HepG2 (cell line): ENCODE data around the gene TPP2. TPM values are rescaled to one million over a fixed set of nuclear protein-coding genes. Genes with fewer than 3 reads are reported as not detected.

Experiments used
- ATAC-seq: fragments of 200-7000 bp; cut with Tn5 transposase; 3 replicates; pipeline ENCODE4 v1.9.1; 2020; ENCODE audit warnings: mild to moderate bottlenecking, moderate library complexity
- BruUV-seq: library from RNA; stranded (reverse); fragments of 400-500 nt; replicated peaks from 2 replicates; lab custom pipeline; 2021; lab: Mats Ljungman, UMichigan
- CTCF ChIA-PET: fragments of 300-600 bp; formaldehyde crosslinking; extraction: SDS; loops from one replicate; lab custom pipeline; 2021; ENCODE audit warnings: low total read pairs, inconsistent platforms, low intra/inter-chr PET ratio; lab: Yijun Ruan, JAX
- POLR2A ChIA-PET: fragments of 350-600 bp; sonication (Branson Sonifier 250); formaldehyde crosslinking; loops from one replicate; lab custom pipeline; 2020; ENCODE audit warnings: antibody characterized with exemption, inconsistent platforms; lab: Yijun Ruan, JAX
- DNase-seq: peaks from one replicate; pipeline ENCODE4 v3.0.0-alpha.2; 2015; ENCODE audit warnings: low spot score
- FAIRE-seq: peaks from 3 replicates; lab custom pipeline; 2011; peaks lifted over from hg19 to GRCh38; lab: Jason Lieb, UNC
- H2AFZ ChIP-seq: one replicate; pipeline ENCODE4 v1.6.1; 2011; ENCODE audit warnings: low read length, inconsistent platforms
- H3K27ac ChIP-seq: fragments of 300-600 bp; 3 replicates; pipeline ENCODE4 v1.8.0; 2011; ENCODE audit warnings: mixed run types, mild to moderate bottlenecking, mixed read lengths, low read length, inconsistent platforms; ENCODE audit not compliant: insufficient read depth; ENCODE audit errors: extremely low read length
- H3K27me3 ChIP-seq, 2 experiments: fragments of 200-600 bp in 1 of 2; 2 replicates in 1 of 2; 3 replicates in 1 of 2; pipeline versions ENCODE4 v1.6.0 to v1.8.0; 2011; ENCODE audit warnings: low read length in 2 of 2, mild to moderate bottlenecking in 2 of 2, moderate library complexity in 2 of 2, inconsistent platforms in 1 of 2; ENCODE audit not compliant: insufficient read depth in 2 of 2, control insufficient read depth in 1 of 2
- H3K36me3 ChIP-seq, 2 experiments: fragments of 200-600 bp in 1 of 2; replicated peaks in 1 of 2; 2 replicates in 1 of 2; 3 replicates in 1 of 2; pipeline versions ENCODE4 v1.5.1 to v1.8.0; 2011; ENCODE audit warnings: low read length in 2 of 2, inconsistent platforms in 1 of 2; ENCODE audit not compliant: insufficient read depth in 2 of 2, control insufficient read depth in 1 of 2
- H3K4me1 ChIP-seq: 2 replicates; pipeline ENCODE4 v1.5.1; 2012; ENCODE audit warnings: low read length, inconsistent platforms; ENCODE audit not compliant: insufficient read depth
- H3K4me2 ChIP-seq: 2 replicates; pipeline ENCODE4 v1.6.0; 2011; ENCODE audit warnings: low read depth, low read length, inconsistent platforms
- H3K4me3 ChIP-seq, 3 experiments: fragments of 200-600 bp in 1 of 3; sonication (generic), shearing (Covaris generic) in 1 of 3; replicated peaks in 1 of 3; 2 replicates each; pipeline ENCODE4 v1.5.1; 2011 to 2016; ENCODE audit warnings: low read length in 3 of 3, inconsistent platforms in 2 of 3, low read depth in 2 of 3, mild to moderate bottlenecking in 2 of 3, control low read depth in 1 of 3, mixed read lengths in 1 of 3; ENCODE audit not compliant: insufficient read depth in 1 of 3
- H3K79me2 ChIP-seq: one replicate; pipeline ENCODE4 v1.6.1; 2011; ENCODE audit warnings: low read length, inconsistent platforms; ENCODE audit not compliant: insufficient read depth
- H3K9ac ChIP-seq: 2 replicates; pipeline ENCODE4 v1.6.0; 2011; ENCODE audit warnings: mild to moderate bottlenecking, low read depth, low read length, inconsistent platforms; ENCODE audit not compliant: insufficient read depth
- H3K9me3 ChIP-seq: 2 replicates; pipeline ENCODE4 v1.5.1; 2012; ENCODE audit warnings: mild to moderate bottlenecking, low read length
- H4K20me1 ChIP-seq: 2 replicates; pipeline ENCODE4 v1.6.0; 2011; ENCODE audit warnings: inconsistent platforms, mild to moderate bottlenecking, low read length, moderate library complexity; ENCODE audit not compliant: insufficient read depth
- CHCHD3 ChIP-seq: sonication (generic); formaldehyde crosslinking; IDR thresholded peaks from 2 replicates; pipeline ENCODE4 v1.8.0; 2022; ENCODE audit warnings: mild to moderate bottlenecking, missing genetic modification reagents, moderate library complexity
- EHMT2 ChIP-seq: fragments of 200-600 bp; sonication (generic); IDR thresholded peaks from 2 replicates; pipeline ENCODE4 v1.7.0; 2017; ENCODE audit warnings: antibody characterized with exemption, low read depth, low read length, borderline replicate concordance
- RBM39 ChIP-seq: fragments of 200-400 bp; formaldehyde crosslinking; IDR thresholded peaks from one replicate; pipeline ENCODE4 v1.6.1; 2018; ENCODE audit warnings: antibody characterized with exemption, mild to moderate bottlenecking, low read depth, low read length; ENCODE audit not compliant: poor library complexity, severe bottlenecking
- SOX13 ChIP-seq, 3 experiments: fragments of 450-650 bp in 1 of 3; sonication (generic) in 1 of 3; formaldehyde crosslinking in 1 of 3; IDR thresholded peaks in 2 of 3; conservative IDR thresholded peaks in 1 of 3; 2 replicates each; pipeline versions ENCODE4 v1.5.0 to v1.6.1; 2016 to 2020; ENCODE audit warnings: antibody characterized with exemption in 1 of 3, mild to moderate bottlenecking in 1 of 3, missing compliant biosample characterization in 1 of 3, missing genetic modification reagents in 1 of 3, moderate library complexity in 1 of 3
- ZBTB40 ChIP-seq, 2 experiments: fragments of 450-650 bp in 1 of 2; sonication (generic) in 1 of 2; formaldehyde crosslinking in 1 of 2; IDR thresholded peaks; 2 replicates each; pipeline versions ENCODE4 v1.6.1 to v1.8.0; 2016 to 2022; ENCODE audit warnings: antibody characterized with exemption in 1 of 2, mild to moderate bottlenecking in 1 of 2, missing genetic modification reagents in 1 of 2
- ZNF232 ChIP-seq: sonication (generic); formaldehyde crosslinking; IDR thresholded peaks from 2 replicates; pipeline ENCODE4 v1.4.0; 2020; ENCODE audit warnings: missing genetic modification reagents, borderline replicate concordance
- ZNF333 ChIP-seq: sonication (generic); formaldehyde crosslinking; IDR thresholded peaks from 2 replicates; pipeline ENCODE4 v1.4.0; 2020; ENCODE audit warnings: mild to moderate bottlenecking, missing genetic modification reagents, borderline replicate concordance
- ZXDC ChIP-seq: sonication (generic); formaldehyde crosslinking; IDR thresholded peaks from 2 replicates; pipeline ENCODE4 v1.5.0; 2020; ENCODE audit warnings: mild to moderate bottlenecking, missing genetic modification reagents
- WGBS: methylation state at CpG from one replicate; pipeline ENCODE4 v1.1.6; 2017; ENCODE audit warnings: low lambda C conversion rate; 5-methylcytosine and 5-hydroxymethylcytosine counted together
- in situ Hi-C: cut with HindIII; loops from 2 replicates; pipeline ENCODE4 v1.10.0; 2017; ENCODE audit warnings: low pct_unique_long_range_greater_than_20kb; ENCODE audit not compliant: extremely low pct_ligation_motif_present
- intact Hi-C: fragments of 100-400 bp; cut with micrococcal nuclease; formaldehyde crosslinking; loops from one replicate; pipeline ENCODE4 v1.10.0; 2022; ENCODE audit not compliant: unreplicated experiment
- polyA plus RNA-seq, 8 experiments: library from polyadenylated mRNA; depleted of rRNA in 3 of 8; stranded (reverse) in 7 of 8; unstranded in 1 of 8; fragments of >200 nt; fragmentation: Illumina TruSeq in 4 of 8; extraction: Trizol in 4 of 8; gene quantifications; 2 replicates each; pipeline versions ENCODE4 v1.2.1 to v1.2.3, GENCODE V29; 2011 to 2016; ENCODE audit warnings: low read depth in 4 of 8, missing spikeins in 1 of 8, mixed read lengths in 1 of 8; ENCODE audit not compliant: insufficient read depth in 1 of 8
- total RNA-seq, 5 experiments: library from RNA; depleted of rRNA; stranded (reverse); fragments of >200 nt; fragmentation: Illumina TruSeq; extraction: Trizol; gene quantifications; 2 replicates each; pipeline ENCODE4 v1.2.3, GENCODE V29; 2016; ENCODE audit warnings: low read depth in 1 of 5

TPP2 gene
- total and polyA plus RNA-seq, 2 of the 13 experiments (the other 11 are each of a cell fraction or from before 2014, with no cell fraction given), result 16.4 to 52.1 TPM

- ATAC-seq (no peak), DNase-seq (no peak), FAIRE-seq (no peak)
- WGBS, result 45% methylated on average over 7 of the region's 7 CpGs
- H3K36me3 ChIP-seq, result no peaks in the 10 kb centered on the region
- H3K27me3 ChIP-seq, result peaks cover 0 to 5% of the 10 kb centered on the region in 2 experiments; a peak in 2 of 5 replicates
- no peak overlapping the region for H3K27ac ChIP-seq
- H3K79me2 ChIP-seq, result no peaks in the 10 kb centered on the region
- no peaks in the 10 kb centered on the region for H3K9me3 ChIP-seq
- H3K4me2 ChIP-seq, result no peak overlapping the region
- no peak overlapping the region for H3K4me3 ChIP-seq
- H4K20me1 ChIP-seq, result no peaks in the 10 kb centered on the region
- no peak overlapping the region for H3K9ac ChIP-seq
- peaks cover 17% of the 10 kb centered on the region for H3K4me1 ChIP-seq
- ChIA-PET CTCF (no interaction called here), POLR2A (no interaction called here)
- no TSS peak for BruUV-seq
- in situ Hi-C loops (no loop called here), intact Hi-C loops (no loop called here)
- H2AFZ ChIP-seq, result no peak overlapping the region
- TF ChIP-seq RBM39, result no peak
- TF ChIP-seq ZNF232 (CRISPR knock-in tag), result no peak
- no peak for TF ChIP-seq EHMT2
- no peak for TF ChIP-seq CHCHD3 (CRISPR knock-in tag)
- no peak for TF ChIP-seq ZNF333 (CRISPR knock-in tag)
- TF ChIP-seq SOX13 (IDR thresholded peaks at IDR 0.05), result no peak
- no peak for TF ChIP-seq SOX13 (CRISPR knock-in tag; conservative IDR thresholded peaks at IDR 0.05 in 1 of 2, IDR thresholded peaks at IDR 0.05 in 1 of 2)
- no peak for TF ChIP-seq ZBTB40 (IDR thresholded peaks at IDR 0.05)
- no peak for TF ChIP-seq ZBTB40 (CRISPR knock-in tag; IDR thresholded peaks at IDR 0.05)
- TF ChIP-seq ZXDC, result no peak
Observed at GRCh38 chr13:102589301-102589822, 7.4 kb upstream of the TPP2 start.
